Activated naive CD8-positive, alpha-beta T cell treated with anti-CD3 and anti-CD28 coated beads, Interleukin-2, amount 50 U/mL, for 16 hours (primary cell): Measurements from ENCODE around the gene TMC6.
"Not testable (repeated sequence)": the region's sequence is repeated elsewhere in the genome, so short reads cannot be mapped to it uniquely, and the experiment has no call there.

Source experiments
- DNase-seq: peaks from one replicate; pipeline ENCODE4 v3.0.0-alpha.2; 2020; ENCODE audit warnings: low read depth, low spot score

Gene TMC6

GRCh38 chr17:78159575-78160158 lies 31.1 kb upstream of the TMC6 start:
- DNase-seq, result no peak

GRCh38 chr17:78154903-78155811 lies 26.6 kb upstream of the TMC6 start:
- DNase-seq, result no peak

- DNase-seq, result no peak
Observed at GRCh38 chr17:78151514-78152008, 23.0 kb upstream of the TMC6 start.

GRCh38 chr17:78148286-78149016 lies 19.9 kb upstream of the TMC6 start:
- DNase-seq, result no peak

GRCh38 chr17:78147315-78147998 lies 18.9 kb upstream of the TMC6 start:
- DNase-seq, result no peak

GRCh38 chr17:78146881-78147280 lies 18.3 kb upstream of the TMC6 start:
- DNase-seq, result no peak

- DNase-seq, result no peak
Observed at GRCh38 chr17:78146471-78146869, 17.9 kb upstream of the TMC6 start.

- DNase-seq, result no peak
Observed at GRCh38 chr17:78144736-78145641, 16.4 kb upstream of the TMC6 start.

- no peak for DNase-seq
Observed at GRCh38 chr17:78144147-78144719, 15.7 kb upstream of the TMC6 start.

GRCh38 chr17:78143214-78144146 lies 14.9 kb upstream of the TMC6 start:
- DNase-seq, result no peak

- DNase-seq, result no peak
Observed at GRCh38 chr17:78142119-78142861, 13.7 kb upstream of the TMC6 start.

- DNase-seq, result no peak
Observed at GRCh38 chr17:78141437-78142118, 13.0 kb upstream of the TMC6 start.

GRCh38 chr17:78140169-78141051 lies 11.9 kb upstream of the TMC6 start:
- peak; percentile 87 for DNase-seq

- not testable (repeated sequence) for DNase-seq
Observed at GRCh38 chr17:78139861-78140168, 11.3 kb upstream of the TMC6 start.

- no peak for DNase-seq
Observed at GRCh38 chr17:78138204-78139060, 9.9 kb upstream of the TMC6 start.
